ENCODE data around the gene KCNK5.

GRCh38 chr6:39263303-39264037, 34.2 kb upstream of the KCNK5 start:
- TF ChIP-seq CTCF (IDR thresholded peaks at IDR 0.05) (no peak), POLR2A (IDR thresholded peaks at IDR 0.05) (no peak)
